GM21825 (cell line): Measurements from ENCODE around the gene KCNIP1.

ENCODE experiments used
- ATAC-seq: cut with Tn5 transposase; IDR thresholded peaks from one replicate; pipeline ENCODE4 v1.9.1; 2021; ENCODE audit warnings: mild to moderate bottlenecking, moderate library complexity; ENCODE audit not compliant: unreplicated experiment

The KCNIP1 gene

DNA sequence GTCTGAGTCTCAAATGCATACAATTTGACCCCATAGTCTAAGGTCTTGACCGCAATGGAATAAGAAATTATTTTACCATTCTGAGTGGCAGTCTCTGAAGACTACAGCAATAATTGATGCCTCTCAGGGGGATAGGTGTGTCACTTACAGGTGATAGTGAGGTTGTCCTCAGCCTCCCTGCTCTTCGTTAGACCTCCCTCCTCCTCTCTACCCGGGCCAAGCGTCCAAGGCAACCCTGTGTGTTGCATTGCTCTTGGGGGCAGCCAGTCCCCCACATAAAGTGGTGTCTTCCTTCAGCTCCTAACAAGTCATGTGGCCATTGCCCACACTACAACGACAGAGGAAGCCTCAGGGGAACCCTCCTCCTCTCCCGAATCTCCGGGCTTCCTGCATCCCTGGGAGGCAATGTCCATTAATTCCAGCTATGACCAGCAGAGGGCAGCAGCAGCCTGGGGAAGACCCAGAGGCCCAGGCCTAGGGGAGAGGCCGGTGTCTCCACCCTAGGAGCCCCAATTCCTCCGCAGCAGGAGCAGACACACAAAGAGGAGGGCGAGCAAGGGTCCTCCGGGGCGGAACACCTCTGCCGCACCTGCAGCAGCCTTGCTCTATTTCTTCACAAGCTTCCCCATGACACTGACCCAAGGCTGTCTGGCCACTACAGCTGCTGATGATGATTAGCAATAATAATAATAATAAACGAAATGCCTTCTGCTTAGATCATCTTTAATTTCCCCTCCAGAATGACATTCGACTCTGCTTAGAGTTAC lies 134.8 kb downstream of the KCNIP1 start:
- ATAC-seq, result peak; percentile 70

DNA sequence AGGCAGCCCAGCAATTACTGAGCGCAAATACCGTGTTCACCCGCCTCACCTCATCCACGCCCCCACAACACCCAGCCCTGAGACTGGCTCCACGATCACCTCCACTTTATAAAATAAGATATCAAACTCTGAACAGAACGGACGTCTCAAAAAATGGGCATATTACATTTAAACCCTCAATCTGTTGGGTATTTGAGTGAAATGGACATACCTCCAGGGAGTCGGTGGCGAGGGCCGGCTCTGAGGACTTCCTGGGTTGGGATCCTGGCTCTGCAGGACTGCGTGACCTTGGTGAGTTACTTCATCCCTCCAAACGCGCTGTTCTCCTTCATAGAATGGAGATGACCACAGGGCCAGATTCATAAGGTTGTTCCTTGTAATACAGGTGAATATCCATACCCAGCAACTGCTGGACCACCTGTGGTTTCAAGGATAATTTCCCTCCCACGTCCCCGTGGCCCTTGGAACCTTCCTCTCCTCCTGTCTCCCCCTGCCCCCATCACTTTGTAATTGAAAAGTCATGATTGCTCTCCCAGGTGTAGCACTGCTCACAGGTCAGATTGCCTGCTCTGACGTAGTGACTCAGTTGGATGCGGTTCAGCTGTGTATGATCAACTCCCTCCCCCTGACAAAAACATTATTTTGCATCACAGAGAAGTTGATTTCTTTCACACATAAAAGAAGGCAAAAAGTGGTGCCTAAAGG lies 135.6 kb downstream of the KCNIP1 start:
- no peak for ATAC-seq

DNA sequence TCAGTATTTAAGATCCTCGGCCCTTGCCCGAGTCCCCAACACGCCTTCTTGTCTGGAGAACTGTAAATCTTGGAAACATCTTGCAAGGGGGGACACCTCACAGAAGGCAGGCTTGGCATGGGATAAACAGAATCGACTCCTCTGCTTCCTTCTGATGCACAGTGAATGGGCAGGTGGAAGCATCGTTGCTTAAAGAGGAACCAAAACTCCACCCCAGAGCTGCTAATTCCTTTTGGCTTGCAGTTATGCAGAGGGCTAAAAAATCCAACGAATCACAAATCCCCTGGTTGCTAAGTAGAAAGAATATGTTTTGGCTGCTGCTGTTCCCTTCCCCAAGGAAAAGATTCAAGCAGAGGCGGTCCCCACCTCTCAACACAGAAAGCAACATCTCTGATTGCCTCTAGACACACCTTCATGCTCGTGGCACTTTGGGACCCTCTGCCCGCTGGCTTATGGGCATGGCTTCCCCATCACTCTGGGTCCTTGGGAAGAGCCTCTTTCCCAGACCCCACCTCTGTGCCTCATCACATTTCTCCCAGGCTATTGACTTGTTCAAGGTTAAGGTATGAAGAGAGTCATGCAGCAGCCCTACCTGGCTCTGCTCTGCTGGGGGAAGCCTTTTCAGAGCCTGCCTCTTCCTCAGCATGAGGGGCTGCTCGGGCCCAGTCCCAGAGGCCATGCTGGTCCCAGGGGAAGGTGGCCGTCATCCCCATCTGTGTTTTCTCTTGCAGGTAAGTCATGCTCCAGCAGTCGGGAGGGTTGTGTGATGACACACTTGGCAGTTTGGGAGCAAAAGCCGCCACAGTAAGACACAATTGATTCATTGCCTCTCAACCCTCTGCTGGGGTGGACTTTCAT lies 137.1 kb downstream of the KCNIP1 start:
- no peak for ATAC-seq

DNA sequence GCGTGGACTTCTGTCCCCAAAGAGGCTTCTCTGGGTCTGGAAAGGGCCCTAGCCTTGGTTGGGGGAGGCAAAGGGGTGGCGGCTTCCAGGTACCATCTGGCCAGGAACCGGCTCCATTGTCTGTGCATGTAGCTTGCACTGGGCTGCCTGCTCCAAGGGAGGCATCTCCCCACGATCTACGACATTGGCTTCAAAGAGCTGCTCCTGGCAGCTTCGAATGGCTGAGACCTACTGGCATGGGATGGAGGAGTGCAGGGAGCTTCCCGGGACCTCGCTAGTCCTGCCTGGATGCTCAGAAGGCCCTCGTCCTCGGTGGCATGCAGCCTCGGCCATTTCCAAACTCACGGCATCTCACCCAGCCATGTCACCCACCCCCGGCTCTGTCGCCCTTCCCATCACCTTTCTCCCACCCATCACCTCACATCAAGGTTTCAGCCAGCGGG lies 137.8 kb downstream of the KCNIP1 start:
- ATAC-seq, result no peak

DNA sequence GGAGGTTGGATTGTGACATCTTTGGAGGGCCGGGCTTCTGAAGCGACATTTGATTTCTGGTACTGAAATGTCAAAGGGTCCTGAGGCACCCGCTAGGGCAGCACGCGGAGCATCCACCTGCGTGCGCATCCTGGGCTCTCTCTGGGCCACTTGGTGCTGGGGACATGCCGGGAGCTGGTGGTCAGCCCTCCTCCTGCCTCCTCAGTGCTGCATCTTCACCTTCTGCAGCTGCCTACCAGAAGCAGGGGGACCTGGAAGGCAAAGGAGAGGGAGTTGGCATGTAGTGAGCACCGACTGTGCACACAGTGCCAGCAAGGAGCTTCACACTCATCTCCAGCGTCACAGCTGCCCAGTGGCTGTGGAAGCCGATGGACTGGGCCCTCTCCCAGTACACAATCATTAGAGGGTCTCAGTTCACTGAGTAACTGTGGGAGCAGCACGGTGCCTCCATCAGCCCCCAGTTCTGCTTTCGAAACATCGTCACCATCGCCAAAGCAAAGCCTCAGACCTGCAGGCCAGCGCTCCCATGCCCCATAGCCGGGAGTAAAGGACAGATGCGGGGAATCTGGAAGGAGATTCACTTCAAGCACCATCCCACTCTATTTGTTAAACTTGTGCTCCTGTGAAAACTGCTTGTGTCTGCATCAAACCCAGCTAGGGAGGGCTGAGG lies 138.4 kb downstream of the KCNIP1 start:
- no peak for ATAC-seq

DNA sequence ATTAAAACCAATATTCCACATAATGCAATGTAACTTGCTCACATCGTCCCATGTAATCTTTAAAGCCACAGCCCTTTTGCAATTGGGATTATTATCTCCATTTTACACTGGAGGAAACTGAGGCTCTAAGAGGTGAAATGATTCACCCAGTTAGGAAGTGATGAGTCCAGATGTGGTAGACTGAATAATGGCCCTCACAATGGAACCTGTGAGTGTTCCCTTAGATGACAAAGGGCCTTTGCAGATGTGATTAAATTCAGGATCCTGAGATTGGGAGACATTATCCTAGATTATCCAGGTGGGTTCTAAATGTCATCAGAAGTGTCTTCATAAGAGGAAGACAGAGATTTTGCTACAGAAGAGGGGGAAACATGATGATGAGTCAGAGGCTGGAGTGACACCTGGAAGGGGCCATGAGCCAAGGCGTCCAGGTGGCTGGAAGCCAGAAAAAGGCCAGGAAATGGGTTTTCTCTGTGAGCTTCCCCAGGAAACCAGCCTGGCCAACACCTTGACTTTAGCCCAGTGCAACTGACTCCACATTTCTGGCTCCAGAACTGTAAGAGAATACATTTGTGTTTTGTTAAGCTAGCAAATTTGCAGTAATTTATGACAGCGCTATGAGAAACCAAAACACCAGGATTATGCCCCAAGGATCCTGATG lies 139.1 kb downstream of the KCNIP1 start:
- no peak for ATAC-seq

DNA sequence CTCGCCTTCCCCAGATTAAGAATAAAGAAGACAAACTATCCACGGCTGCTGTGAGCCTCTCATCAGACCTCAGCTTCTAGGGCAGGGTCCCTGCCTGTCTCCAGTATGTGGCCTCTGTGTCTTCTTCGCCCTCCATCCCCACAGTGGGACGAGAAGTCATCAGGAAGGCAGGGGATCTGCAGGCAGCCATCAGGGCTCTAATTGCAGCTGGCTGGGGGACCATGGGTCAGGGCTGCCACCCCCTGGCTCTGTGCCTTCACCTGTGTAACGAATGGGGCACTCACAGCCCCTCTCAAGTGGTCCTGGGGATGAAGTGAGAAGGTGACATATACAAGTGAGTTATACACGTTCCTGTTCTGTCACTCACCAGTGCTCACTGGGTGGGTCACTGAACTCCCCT lies 139.8 kb downstream of the KCNIP1 start:
- ATAC-seq, result no peak

DNA sequence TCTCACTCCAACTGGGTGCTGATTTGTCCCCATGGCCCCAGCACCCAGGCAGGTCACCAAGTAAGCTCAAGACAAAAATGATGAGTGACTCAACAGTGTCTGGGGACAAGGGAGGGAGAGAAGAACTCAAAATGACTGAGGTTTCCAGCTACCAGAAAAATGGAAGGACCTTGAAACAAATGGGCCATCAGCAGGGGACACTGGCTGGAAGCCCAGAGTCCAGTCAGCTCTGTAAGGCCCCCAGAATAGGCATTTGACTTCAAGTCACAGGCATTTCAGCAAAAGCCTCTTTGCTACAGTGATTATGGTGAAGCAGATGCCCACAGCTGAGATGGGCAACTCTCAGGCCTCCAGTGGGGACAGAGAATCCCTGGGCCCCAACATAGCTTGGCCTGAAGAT lies 140.7 kb downstream of the KCNIP1 start:
- no peak for ATAC-seq

DNA sequence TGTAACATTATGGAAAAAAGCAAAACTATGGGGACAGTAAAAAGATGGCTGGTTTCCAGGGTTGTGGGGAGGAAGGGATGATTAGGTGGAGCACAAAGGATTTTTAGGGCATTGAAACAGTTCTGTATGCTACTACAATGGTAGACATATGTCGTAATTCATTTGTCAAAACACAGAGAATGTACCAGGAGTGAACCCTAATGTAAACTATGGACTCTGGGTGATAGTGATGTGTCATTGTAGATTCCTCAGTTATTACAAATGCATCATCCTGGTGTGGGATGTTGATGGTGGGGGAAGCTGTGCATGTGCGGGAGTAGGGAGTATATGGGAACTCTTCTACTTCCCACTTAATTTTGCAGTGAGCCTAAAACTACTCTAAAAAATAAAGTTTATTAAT lies 144.7 kb downstream of the KCNIP1 start:
- ATAC-seq, result no peak

DNA sequence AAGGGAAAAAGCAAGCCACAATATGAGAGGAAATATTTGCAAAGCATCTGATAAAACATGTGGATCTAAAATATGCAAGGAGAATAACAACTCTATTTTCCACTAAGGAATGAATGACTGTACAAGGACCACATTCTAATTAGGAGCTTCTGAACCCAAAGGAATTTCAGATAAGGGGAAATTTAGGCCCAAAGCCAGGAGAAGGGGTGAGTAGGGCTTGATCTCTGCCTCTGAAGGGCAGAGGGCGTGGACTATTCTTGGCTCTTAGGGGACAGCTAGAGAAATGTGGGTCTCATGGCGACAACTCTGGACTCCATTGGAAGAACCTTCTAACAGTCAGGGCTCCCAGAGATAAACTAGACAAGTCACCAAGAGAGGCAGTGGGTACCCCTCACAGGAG lies 147.0 kb downstream of the KCNIP1 start:
- ATAC-seq, result no peak

DNA sequence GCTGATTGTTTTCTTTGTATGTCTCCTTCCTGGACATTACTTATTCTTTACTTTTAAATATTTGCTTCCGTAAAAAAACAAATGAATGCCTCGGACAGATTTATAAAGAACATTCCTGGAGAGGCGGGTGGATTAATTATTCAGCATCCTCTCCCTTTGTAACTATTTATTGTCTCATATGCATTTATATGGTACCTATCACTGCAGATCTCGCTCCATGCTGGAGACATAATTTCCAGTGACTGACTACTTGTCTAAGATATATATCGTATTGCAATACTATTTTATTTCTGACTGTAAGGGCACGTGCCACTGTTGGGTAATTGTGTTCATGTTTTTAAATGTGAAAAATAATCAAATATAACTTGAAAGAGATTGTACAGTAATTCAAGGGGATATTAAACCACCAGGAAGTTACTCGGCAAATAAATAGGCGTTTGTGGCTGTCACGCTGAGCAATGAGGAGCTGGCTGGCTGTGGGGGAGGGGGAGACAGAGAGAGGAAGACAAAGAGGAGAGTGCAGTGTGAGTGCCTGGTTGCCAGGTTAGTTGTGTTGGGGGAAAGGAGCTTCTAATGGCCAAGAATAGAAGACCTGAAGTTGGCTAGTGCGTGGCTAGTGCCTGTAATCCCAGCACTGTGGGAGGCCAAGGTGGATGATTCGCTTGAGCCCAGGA lies 147.9 kb downstream of the KCNIP1 start:
- ATAC-seq, result no peak

DNA sequence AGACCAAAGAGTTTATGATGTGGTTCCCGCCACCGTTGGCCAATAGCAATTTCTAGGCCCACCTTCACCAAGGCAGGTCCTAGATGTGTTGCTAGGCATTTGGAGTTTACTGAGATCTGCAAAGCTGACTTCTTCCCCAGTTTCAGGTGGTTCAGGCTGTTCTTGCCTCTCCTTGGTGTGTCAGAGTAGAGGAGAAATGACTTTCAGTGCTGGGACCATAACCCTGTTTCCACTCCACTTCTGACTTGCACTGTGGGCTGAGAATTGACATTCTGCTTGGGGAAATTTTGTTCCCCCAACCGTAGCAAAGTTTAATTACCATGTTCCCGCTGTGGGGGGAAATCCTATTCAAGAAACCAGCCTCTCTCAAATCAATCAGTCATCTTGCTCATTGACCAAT lies 151.7 kb downstream of the KCNIP1 start:
- no peak for ATAC-seq

DNA sequence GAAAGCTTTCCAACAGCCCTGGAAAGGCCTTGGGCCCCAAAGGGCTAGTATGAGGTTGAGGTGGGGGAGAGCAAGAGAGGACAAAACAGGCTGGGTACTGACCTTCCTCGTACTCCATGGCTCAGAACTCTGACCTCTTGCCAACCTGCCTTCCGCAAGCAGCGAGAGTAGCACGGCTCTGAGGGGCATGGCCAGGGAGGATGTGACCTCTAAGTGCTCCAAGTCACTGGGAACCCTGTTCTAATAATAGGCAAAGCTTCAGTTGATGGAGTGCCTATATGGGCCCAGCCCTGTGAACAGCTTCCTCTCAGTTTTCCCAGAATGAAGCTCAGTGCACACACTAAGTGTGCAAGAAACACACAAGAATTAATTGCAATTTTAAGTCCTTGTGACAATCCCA lies 152.1 kb downstream of the KCNIP1 start:
- ATAC-seq, result no peak

DNA sequence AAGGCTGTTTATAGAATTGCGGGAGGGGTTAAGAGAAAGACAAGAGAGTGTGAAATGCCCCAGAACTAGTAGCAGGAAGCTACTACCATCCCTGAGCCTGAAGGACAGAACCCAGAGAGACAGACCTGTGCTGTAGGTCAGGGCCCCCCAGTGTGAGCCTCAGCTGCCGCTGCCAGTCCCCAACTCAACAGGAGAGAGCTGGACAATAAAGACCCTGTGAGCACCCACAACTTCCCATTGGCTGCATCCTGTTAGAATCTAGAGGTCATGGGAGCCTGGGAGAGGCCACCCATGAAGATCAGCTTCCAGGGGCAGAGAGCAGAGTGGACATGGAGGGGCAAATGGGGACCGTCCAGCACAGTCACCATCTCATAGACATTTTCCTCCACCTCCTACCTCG lies 152.5 kb downstream of the KCNIP1 start:
- no peak for ATAC-seq

DNA sequence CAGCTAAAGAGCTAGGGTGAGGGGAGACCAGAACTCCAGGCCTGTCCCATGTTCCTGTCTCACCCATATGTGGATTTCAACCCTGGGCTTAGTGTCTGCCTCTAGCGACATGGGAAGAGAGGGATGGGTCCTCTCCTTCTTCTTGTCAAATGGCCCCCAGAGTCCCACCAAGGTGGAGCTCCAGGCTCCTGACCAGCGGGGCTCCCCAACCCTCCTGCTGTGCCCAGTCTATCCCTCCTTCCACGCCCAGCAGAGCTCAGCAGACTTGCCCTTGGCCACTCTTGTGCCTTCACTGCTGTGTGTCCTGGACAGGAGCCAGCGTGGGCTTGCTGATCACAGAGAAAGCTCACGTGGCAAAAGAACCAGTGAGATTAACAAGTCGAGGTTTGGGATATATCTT lies 156.7 kb downstream of the KCNIP1 start:
- ATAC-seq, result no peak

DNA sequence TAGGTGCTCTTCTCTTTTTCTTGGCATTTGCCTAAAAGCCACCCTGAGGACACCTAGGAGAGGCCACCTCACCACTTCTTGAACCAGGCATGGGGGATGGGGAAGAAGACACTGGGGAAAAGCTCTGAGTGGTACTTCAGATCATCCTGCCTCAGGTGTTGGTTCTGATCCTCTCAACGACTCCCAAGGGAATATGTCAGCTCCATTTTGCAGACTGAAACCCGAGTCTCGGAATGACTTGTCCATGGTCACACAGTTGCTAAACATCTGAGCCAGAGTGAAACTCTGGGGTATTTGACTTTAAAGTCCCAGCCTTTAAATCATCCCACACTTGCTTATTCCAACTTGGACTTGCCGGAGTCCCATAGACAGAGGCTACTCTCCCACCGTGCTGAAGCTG lies 159.1 kb downstream of the KCNIP1 start:
- ATAC-seq, result no peak

DNA sequence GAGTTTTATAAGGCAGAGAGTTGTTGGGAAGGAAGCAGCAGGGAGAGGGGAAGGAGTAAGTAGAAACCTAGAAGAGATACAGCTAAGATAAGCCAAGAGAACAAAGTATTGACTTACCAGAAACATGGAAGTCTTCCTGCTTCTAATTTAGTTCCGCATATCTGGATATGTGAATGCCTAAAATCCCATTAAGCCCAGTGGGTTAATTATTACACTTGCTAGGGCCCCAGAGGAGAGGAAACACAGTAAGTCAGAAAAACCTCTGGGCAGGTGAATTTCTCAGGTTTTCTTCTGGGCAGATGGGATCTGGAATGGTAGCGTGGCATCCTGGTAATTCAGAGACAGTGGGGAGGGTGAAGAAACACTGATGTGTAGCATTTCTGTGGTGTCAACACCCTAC lies 175.0 kb downstream of the KCNIP1 start:
- no peak for ATAC-seq

DNA sequence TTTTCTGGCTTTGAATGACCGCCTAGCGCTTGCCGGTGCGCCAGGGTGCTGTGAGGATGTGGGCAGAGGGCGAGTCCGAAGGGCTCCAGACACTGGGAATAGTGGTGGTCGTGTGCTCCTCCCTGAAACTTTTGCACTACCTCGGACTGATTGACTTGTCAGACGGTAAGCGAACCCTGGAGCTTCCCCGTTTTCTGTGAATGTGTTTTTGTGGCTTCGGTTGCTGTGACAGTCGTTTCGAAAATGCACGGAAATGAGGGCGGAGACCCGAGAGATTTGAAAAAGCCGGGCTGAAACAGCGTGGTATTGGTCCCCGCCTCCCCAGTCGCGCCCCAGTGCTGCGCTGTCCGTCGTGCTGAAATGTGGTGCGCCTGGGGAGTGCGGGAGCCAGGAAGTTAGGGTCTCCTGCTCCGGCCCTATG lies 177.2 kb downstream of the KCNIP1 start:
- ATAC-seq, result peak; percentile 70

DNA sequence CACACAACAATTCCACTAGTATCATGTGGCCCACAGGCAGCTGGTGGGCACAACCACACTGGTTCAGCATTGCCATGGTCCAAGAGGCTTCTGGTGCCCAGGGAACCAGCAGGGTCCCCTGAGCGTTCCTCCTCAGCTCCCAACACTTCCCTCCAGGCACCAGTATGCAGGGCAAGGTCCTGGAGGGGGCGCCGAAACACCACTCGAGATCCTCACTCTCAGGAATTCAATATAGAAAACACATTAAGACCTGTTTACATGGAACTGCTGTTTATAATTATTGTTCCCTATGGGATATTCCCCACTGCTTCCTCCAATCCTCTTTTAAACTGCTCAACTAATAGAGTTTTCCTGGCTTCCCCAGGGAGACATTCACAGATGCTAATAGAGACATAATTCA lies 187.8 kb downstream of the KCNIP1 start:
- no peak for ATAC-seq

DNA sequence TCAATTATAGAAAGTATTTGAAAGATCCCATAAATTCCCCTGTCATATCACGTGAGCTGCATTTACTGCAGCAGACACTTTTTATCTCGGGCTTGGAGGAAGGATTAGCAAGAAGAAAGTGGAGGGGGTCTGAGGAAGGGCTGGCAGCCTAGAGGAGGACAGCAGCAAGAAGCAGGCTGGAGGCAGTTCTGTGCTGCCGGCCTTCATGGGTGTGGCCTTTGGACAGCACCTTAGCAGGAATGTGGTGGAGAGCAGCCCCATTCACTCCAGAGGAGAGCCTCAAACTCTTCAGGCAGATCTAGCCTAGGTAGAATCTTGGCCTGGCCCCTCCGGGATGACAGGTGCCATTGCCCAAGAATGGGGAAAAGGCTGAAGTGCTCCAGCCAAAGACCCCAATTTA lies 189.9 kb downstream of the KCNIP1 start:
- ATAC-seq, result no peak
